NCI-H2029 treated with DMSO at 0.1 percent for 48 hours (cell line): ENCODE data around the gene LAPTM4A.

ENCODE experiments used
- DNase-seq: peaks from one replicate; lab custom pipeline; 2025; lab: John Stamatoyannopoulos, UW

LAPTM4A gene

DNA sequence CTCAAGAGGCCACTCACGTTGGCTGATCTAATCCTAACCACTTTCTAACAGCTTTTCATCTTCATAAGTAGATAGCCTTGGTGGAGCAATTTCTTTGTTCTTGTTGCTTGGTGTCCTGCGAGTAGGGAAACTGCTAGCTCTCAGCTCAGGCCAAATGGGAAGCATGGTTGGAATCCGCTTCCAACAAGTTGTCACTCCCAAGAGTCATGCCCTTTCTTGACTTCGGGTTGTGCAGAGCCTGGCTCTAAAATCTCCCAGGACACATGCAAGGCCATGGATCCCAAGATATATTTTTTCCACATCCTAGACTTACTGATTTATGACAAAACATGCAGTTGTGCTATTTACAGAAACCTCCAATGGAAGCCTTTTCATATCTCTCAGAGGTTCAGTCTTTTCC, 31.7 kb downstream of the LAPTM4A start:
- no peak for DNase-seq

- no peak for DNase-seq
Observed at GRCh38 chr2:20018601-20019152, 32.8 kb downstream of the LAPTM4A start.

DNA sequence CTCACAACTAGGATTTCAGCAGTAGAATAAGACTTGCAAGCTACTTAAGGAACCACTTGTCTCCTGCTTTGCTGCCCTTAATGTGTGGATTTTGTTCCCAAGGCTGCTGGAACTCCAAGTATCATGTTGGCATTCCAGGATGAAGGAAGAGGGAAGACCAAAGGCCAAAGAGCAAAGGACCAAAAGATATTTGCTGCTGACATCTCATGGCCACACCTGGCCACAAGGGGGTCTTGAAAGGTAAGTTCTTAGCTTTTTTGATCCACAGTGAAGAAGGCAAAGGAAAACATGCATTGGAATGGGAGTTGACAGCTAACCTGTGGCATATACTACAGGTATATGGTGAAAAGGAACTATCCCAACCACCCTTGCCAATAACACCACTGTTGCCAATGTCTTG, 35.1 kb downstream of the LAPTM4A start:
- DNase-seq, result no peak

GRCh38 chr2:20015482-20016083, 35.8 kb downstream of the LAPTM4A start:
- DNase-seq, result peak; percentile 4

GRCh38 chr2:20013126-20013849, 38.1 kb downstream of the LAPTM4A start:
- DNase-seq, result no peak

- DNase-seq, result no peak
Observed at GRCh38 chr2:20012282-20013125, 38.9 kb downstream of the LAPTM4A start, which contains the start of gene MATN3. TSS of gene MATN3 (minus strand) at chr2:20012668. CDS start at chr2:20012631, 37 bp downstream.

DNA sequence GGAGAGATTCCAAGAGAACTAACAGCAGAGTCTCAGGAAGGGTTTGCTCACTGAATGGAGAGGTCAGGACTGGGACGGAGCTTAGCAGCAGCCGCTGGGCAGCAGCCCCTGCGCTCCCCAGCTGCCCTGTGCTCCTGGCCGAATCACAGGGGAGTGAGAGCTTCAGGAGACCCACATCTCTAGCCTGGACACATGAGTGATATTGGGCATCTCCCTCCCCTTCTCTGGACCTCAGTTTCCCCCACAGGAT, 39.5 kb downstream of the LAPTM4A start:
- no peak for DNase-seq

GRCh38 chr2:20011276-20012031, 40.0 kb downstream of the LAPTM4A start:
- DNase-seq, result no peak

- DNase-seq, result no peak
Observed at GRCh38 chr2:20008703-20009102, 42.7 kb downstream of the LAPTM4A start.

- no peak for DNase-seq
Observed at GRCh38 chr2:20005891-20006470, 45.4 kb downstream of the LAPTM4A start.

- no peak for DNase-seq
Observed at GRCh38 chr2:20005067-20005627, 46.3 kb downstream of the LAPTM4A start.

DNA sequence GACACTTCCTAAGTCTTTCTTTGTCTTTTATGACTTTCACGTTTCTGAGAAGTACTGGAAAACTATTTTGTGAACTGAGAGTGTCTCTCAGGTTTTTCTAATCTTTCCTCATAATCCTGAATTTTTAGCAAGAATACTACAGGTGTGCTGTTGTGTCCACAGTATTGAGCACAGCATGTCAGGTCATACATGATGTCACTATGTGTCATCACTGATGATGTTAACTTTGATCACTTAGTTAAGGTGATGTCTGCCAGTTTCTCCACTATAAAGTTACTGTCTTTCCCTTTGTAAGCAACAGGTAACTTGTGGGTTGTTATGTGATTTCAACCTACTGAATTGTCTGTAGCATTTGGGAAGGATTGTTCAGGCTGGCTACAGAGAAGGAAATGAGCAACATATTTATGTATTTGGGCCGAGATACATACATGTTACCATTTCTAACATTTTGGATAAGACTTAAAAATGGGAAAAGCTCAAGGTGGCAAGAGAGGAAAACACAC, 50.0 kb downstream of the LAPTM4A start:
- DNase-seq, result no peak

- DNase-seq, result no peak
Observed at GRCh38 chr2:19993731-19994130, 57.7 kb downstream of the LAPTM4A start.

DNA sequence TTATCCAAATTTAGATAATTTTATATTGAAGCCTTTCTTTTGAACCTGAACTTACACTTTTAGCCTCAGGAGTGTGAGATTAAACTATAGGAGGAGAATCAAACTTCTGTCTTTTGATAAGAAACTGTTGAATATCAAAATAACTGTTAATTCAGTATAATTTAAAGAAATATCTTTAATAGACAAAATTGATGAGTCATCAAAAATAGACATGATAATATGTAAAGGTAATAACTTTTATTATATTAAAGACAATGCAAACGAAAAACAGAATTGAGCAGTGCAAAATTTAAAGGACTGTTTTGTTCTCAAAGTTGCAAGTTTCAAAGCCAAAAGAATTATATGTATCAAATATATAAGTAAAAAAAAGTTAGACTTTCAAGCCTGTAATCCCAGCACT, 59.5 kb downstream of the LAPTM4A start:
- no peak for DNase-seq

GRCh38 chr2:19990416-19990728, 61.1 kb downstream of the LAPTM4A start:
- no peak for DNase-seq

- peak; percentile 35 for DNase-seq
Observed at GRCh38 chr2:19989667-19990415, 61.6 kb downstream of the LAPTM4A start, which contains the start of gene WDR35. TSS of gene WDR35 (minus strand) at chr2:19990105. CDS start at chr2:19990015, 90 bp downstream.

DNA sequence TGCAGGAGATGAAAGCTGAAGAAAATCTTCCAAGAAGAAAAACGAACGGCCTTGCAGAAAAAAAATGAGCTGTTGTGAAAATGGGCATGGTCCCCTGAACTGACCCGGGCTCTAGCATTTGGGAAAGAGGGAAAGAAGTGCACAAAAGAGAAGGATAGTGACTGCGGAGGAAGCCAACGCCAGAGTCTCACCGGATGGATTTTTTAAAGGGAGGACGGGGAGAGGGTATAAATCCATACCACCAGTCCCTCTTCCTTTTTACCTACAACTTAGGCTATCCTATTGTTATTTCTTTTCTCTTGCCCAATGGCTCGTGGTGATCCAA, 62.1 kb downstream of the LAPTM4A start:
- no peak for DNase-seq

DNA sequence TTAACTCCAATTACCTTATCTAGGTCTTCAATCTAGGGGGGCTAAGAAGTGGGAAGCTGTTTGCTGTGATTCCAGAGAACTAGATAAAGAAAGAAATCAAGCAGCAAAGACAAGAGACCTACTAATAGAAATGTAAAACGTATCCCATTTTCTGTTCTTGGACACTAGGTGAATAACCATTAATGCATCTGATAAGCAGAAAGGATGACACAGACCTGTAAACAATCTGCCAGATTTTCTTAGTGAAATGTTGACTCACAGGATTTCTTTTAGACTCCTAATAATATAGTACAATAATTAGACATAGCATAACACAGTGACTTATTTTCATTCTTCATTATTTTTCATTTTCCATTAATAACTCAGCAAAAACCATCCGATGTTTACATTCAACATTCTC, 62.8 kb downstream of the LAPTM4A start:
- no peak for DNase-seq

- DNase-seq, result no peak
Observed at GRCh38 chr2:19987936-19988335, 63.5 kb downstream of the LAPTM4A start.
